Cardiac muscle cell (in vitro differentiated cells and primary cell): Measurements from ENCODE around the gene CHAT. TPM values are rescaled to one million over a fixed set of nuclear protein-coding genes. Genes with fewer than 3 reads are reported as not detected.

Source experiments
- DNase-seq, 2 donors: peaks; one replicate each; pipeline versions ENCODE4 v3.0.0 to v3.0.0-alpha.2; 2010 to 2017; ENCODE audit warnings: low read depth in 1 of 2, low spot score in 1 of 2
- H3K27ac ChIP-seq: fragments of 200-600 bp; sonication (generic); 2 replicates; pipeline ENCODE4 v1.5.1; 2016
- H3K27me3 ChIP-seq: fragments of 200-600 bp; sonication (generic); 2 replicates; pipeline ENCODE4 v1.6.0; 2016; ENCODE audit warnings: control low read depth
- H3K36me3 ChIP-seq: fragments of 200-600 bp; sonication (generic); 2 replicates; pipeline ENCODE4 v1.5.1; 2016; ENCODE audit warnings: control low read depth
- H3K4me1 ChIP-seq: fragments of 200-600 bp; sonication (generic); 2 replicates; pipeline ENCODE4 v1.8.1; 2017; ENCODE audit warnings: low read depth, mild to moderate bottlenecking, mixed run types
- H3K4me3 ChIP-seq: fragments of 200-600 bp; sonication (generic); 2 replicates; pipeline ENCODE4 v1.5.1; 2016; ENCODE audit warnings: mild to moderate bottlenecking
- H3K9me3 ChIP-seq: fragments of 200-600 bp; sonication (generic); 2 replicates; pipeline ENCODE4 v1.5.1; 2017; ENCODE audit warnings: low read depth, mild to moderate bottlenecking, control low read depth
- CTCF ChIP-seq: IDR thresholded peaks from 2 replicates; pipeline ENCODE4 v1.5.1; 2012; ENCODE audit warnings: low read depth, mild to moderate bottlenecking, low read length
- polyA plus RNA-seq: library from polyadenylated mRNA; unstranded; fragments of >200 nt; fragmentation: Nextera tagmentation; extraction: Ambion mirVana; gene quantifications from 2 replicates; pipeline ENCODE4 v1.2.1, GENCODE V29; 2016
- total RNA-seq: library from RNA; depleted of rRNA; stranded (reverse); fragments of >200 nt; gene quantifications from 2 replicates; pipeline ENCODE4 v1.2.3, GENCODE V29; 2016

The CHAT gene
- total and polyA plus RNA-seq, 2 experiments from 2014 or later, result not detected

DNA sequence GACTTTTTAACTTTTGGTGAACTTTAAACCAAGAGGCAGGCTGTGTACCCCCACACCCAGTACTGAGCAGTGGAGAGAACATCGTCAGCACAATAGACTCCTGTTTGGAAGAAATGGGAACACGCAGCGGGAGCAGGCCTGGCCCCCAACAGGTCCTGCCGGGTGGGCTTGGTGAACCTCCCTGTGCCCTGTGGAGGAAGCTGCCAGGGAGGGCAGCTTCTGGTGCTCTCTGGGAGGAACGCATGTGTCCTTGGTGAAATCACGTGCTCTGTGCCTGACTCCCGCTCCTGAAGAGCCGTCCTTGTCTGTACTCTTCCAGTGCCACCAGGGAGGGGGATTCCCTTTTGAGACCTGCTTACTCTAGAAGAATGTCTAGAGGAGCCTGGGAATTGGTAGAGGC is 31.6 kb downstream of the CHAT start:
- Histone ChIP-seq H3K27ac (no peak overlapping the region), H3K27me3 (no peaks in the 10 kb centered on the region), H3K36me3 (no peaks in the 10 kb centered on the region), H3K4me1 (no peaks in the 10 kb centered on the region), H3K9me3 (no peaks in the 10 kb centered on the region), H3K4me3 (no peak overlapping the region)
- no peak for DNase-seq
- TF ChIP-seq CTCF, result no peak

- no peaks in the 10 kb centered on the region for H3K27me3 ChIP-seq
- no peak for DNase-seq
- H3K36me3 ChIP-seq, result no peaks in the 10 kb centered on the region
- H3K27ac ChIP-seq, result no peak overlapping the region
- TF ChIP-seq CTCF, result no peak
- H3K9me3 ChIP-seq, result no peaks in the 10 kb centered on the region
- H3K4me1 ChIP-seq, result no peaks in the 10 kb centered on the region
- H3K4me3 ChIP-seq, result no peak overlapping the region
Observed at GRCh38 chr10:49645871-49646870, 32.3 kb downstream of the CHAT start.

DNA sequence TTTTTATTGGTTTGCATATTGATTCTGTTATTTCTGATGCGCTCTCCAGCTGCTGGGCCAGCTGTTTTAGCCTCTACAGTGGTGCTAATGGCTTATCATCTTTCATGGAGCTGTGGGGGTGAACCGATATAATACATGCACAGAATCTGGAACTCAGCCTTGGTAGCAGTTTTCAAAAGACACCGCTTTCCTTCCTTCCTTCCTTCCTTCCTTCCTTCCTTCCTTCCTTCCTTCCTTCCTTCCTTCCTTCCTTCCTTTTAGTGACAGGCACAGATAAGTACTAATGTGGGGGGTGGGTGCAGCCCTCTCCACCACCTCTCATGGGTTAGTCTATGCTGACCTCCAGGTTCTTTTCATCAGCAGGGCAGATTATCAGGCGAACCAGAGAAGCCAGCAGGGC is 33.7 kb downstream of the CHAT start:
- no peak for DNase-seq
- H3K27me3 ChIP-seq, result no peaks in the 10 kb centered on the region

DNA sequence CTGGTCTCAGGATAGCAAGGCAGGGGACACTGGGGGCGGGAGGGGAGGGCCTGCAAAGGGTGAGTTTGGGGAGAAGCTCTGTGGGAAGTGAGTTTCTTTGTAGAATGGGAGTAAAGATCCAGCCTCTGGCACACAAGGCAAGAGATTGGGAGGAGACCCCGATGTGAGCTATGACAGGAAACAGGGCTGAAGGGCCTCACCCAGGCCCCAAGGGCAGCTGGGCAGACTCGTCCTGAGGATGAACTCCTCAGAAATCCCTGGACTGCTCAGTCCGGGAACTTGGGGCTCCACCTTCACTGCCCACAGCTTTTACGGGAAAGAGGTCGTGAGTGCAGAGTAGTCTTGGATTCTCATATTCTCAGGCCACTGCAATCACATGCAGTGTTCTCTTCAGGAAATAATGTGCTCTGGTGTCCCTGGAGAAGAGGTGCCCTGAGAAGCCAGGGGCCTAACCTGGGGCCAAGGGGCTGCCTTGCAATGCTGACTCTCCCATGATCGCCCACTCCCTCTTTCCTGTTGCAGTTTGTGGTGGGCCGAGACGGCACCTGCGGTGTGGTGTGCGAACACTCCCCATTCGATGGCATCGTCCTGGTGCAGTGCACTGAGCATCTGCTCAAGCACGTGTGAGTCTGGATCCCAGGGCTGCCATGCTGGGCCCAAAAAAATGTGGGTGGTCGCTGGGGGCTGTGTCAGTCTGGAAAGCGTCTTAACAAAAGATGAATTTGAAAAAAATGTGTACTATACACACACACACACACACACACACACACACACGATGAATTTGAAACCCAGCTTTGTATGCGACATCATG is 34.4 kb downstream of the CHAT start:
- no peak for TF ChIP-seq CTCF
- Histone ChIP-seq H3K4me3 (no peak overlapping the region), H3K9me3 (no peaks in the 10 kb centered on the region), H3K4me1 (no peaks in the 10 kb centered on the region), H3K27me3 (no peaks in the 10 kb centered on the region), H3K36me3 (no peaks in the 10 kb centered on the region), H3K27ac (no peak overlapping the region)
- no peak for DNase-seq

More for the DNA sequence above, 33.7 kb downstream of the CHAT start:
- TF ChIP-seq CTCF, result no peak
- H3K36me3 ChIP-seq, result no peaks in the 10 kb centered on the region
- H3K9me3 ChIP-seq, result no peaks in the 10 kb centered on the region
- no peak overlapping the region for H3K4me3 ChIP-seq
- no peaks in the 10 kb centered on the region for H3K4me1 ChIP-seq
- no peak overlapping the region for H3K27ac ChIP-seq

DNA sequence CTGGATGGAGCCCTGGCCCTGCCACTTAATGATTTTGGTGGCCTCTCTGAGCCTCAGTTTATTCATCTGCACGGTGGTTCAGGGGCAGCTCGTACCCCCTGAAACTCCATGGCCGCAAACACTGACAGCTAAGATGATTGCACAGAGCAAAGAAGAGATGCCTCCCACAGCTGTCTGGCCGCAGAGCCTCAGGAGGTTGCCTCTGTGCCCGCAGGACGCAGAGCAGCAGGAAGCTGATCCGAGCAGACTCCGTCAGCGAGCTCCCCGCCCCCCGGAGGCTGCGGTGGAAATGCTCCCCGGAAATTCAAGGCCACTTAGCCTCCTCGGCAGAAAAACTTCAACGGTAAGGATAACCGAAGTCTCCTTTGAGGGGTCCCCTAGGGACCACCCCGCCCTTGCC is 35.5 kb downstream of the CHAT start:
- no peaks in the 10 kb centered on the region for H3K27me3 ChIP-seq
- no peak overlapping the region for H3K4me3 ChIP-seq
- H3K9me3 ChIP-seq, result no peaks in the 10 kb centered on the region
- TF ChIP-seq CTCF, result no peak
- H3K36me3 ChIP-seq, result no peaks in the 10 kb centered on the region
- no peak overlapping the region for H3K27ac ChIP-seq
- peak in 1 of 2 donors; percentile 25 for DNase-seq
- H3K4me1 ChIP-seq, result no peaks in the 10 kb centered on the region
